PC-9 (cell line): ENCODE data around the gene PPEF1. TPM values are rescaled to one million over a fixed set of nuclear protein-coding genes. Genes with fewer than 3 reads are reported as not detected.

Experiments used
- BruUV-seq: library from RNA; stranded (reverse); fragments of 400-500 nt; replicated peaks from 2 replicates; lab custom pipeline; 2021; lab: Mats Ljungman, UMichigan
- CTCF ChIA-PET: fragments of 300-600 bp; sonication (Branson Sonifier 250); formaldehyde crosslinking; loops from one replicate; lab custom pipeline; 2022; ENCODE audit warnings: antibody characterized with exemption; lab: Charles Lee
- POLR2A ChIA-PET: fragments of 300-600 bp; sonication (Branson Sonifier 250); formaldehyde crosslinking; loops from one replicate; lab custom pipeline; 2022; ENCODE audit warnings: antibody characterized with exemption; ENCODE audit not compliant: unreplicated experiment; lab: Charles Lee
- DNase-seq, 2 experiments: peaks; one replicate each; pipeline versions ENCODE4 v3.0.0 to v3.0.0-alpha.2; 2015 to 2022; ENCODE audit warnings: mixed read lengths in 1 of 2
- H2AFZ ChIP-seq: fragments of 200-600 bp; sonication (generic); 2 replicates; pipeline ENCODE4 v1.8.1; 2017; ENCODE audit warnings: antibody characterized with exemption
- H3F3A ChIP-seq: fragments of 200-600 bp; sonication (generic); 2 replicates; pipeline ENCODE4 v1.8.1; 2017; ENCODE audit warnings: antibody characterized with exemption, mild to moderate bottlenecking, low read depth; ENCODE audit not compliant: insufficient read depth
- H3K27ac ChIP-seq: fragments of 200-600 bp; sonication (generic); 2 replicates; pipeline ENCODE4 v1.6.1; 2016; ENCODE audit warnings: mixed run types
- H3K27me3 ChIP-seq: fragments of 200-600 bp; sonication (generic); 2 replicates; pipeline ENCODE4 v1.6.1; 2016; ENCODE audit warnings: low read depth, mixed run types; ENCODE audit not compliant: insufficient read depth
- H3K36me3 ChIP-seq: fragments of 200-600 bp; sonication (generic); 2 replicates; pipeline ENCODE4 v1.6.1; 2016; ENCODE audit warnings: low read depth, mixed run types
- H3K4me1 ChIP-seq: fragments of 200-600 bp; sonication (generic); replicated peaks from 2 replicates; pipeline ENCODE4 v1.6.1; 2016; ENCODE audit warnings: mixed run types; ENCODE audit not compliant: insufficient read depth
- H3K4me2 ChIP-seq: fragments of 200-600 bp; sonication (generic); 2 replicates; pipeline ENCODE4 v1.6.1; 2017; ENCODE audit warnings: mixed run types
- H3K4me3 ChIP-seq: fragments of 200-600 bp; sonication (generic); 2 replicates; pipeline ENCODE4 v1.6.1; 2016; ENCODE audit warnings: mixed run types
- H3K79me2 ChIP-seq: fragments of 200-600 bp; sonication (generic); 2 replicates; pipeline ENCODE4 v1.6.1; 2017; ENCODE audit warnings: low read depth, mixed run types
- H3K9me2 ChIP-seq: fragments of 200-600 bp; sonication (generic); 2 replicates; pipeline ENCODE4 v1.8.1; 2017; ENCODE audit warnings: mild to moderate bottlenecking; ENCODE audit not compliant: insufficient read depth
- H3K9me3 ChIP-seq: fragments of 200-600 bp; sonication (generic); 2 replicates; pipeline ENCODE4 v1.8.1; 2016; ENCODE audit warnings: low read depth; ENCODE audit not compliant: insufficient read depth
- H4K20me1 ChIP-seq: fragments of 200-600 bp; sonication (generic); 2 replicates; pipeline ENCODE4 v1.8.1; 2017; ENCODE audit not compliant: insufficient read depth
- CTCF ChIP-seq: fragments of 200-600 bp; sonication (generic); conservative IDR thresholded peaks from 2 replicates; pipeline ENCODE4 v1.6.1; 2017; ENCODE audit warnings: mixed run types, antibody characterized with exemption, mild to moderate bottlenecking, moderate library complexity
- EZH2 ChIP-seq: fragments of 200-600 bp; sonication (generic); IDR thresholded peaks from 2 replicates; pipeline ENCODE4 v1.8.0; 2017; ENCODE audit warnings: antibody characterized with exemption, low read depth
- intact Hi-C: fragments of 100-400 bp; cut with micrococcal nuclease; formaldehyde crosslinking; loops from one replicate; pipeline ENCODE4 v1.10.0; 2022; ENCODE audit not compliant: unreplicated experiment
- total RNA-seq: library from RNA; stranded (reverse); gene quantifications from 2 replicates; pipeline ENCODE4 v1.2.3, GENCODE V29; 2021

The PPEF1 gene
- total RNA-seq, 1 experiment from 2014 or later: not detected

- H3K27me3 ChIP-seq: no peaks in the 10 kb centered on the region
- H2AFZ ChIP-seq: no peak overlapping the region
- ChIA-PET POLR2A (interaction anchor here (0.6 kb wide), 1 partner anchor 9 kb away, joined by 3 read pairs; no protein-coding TSS in a partner anchor), CTCF (no interaction called here)
- H3K9me3 ChIP-seq: no peaks in the 10 kb centered on the region
- BruUV-seq: no TSS peak
- no peak overlapping the region for H3K4me2 ChIP-seq
- no peak overlapping the region for H3K27ac ChIP-seq
- no peak overlapping the region for H3K4me3 ChIP-seq
- no peaks in the 10 kb centered on the region for H3F3A ChIP-seq
- intact Hi-C loops: no loop called here
- no peak for TF ChIP-seq CTCF
- TF ChIP-seq EZH2: no peak
- H3K4me1 ChIP-seq: no peaks in the 10 kb centered on the region
- H3K36me3 ChIP-seq: no peaks in the 10 kb centered on the region
- DNase-seq: no peak
- no peaks in the 10 kb centered on the region for H3K9me2 ChIP-seq
- no peaks in the 10 kb centered on the region for H3K79me2 ChIP-seq
- H4K20me1 ChIP-seq: no peaks in the 10 kb centered on the region
These were observed 41.1 kb downstream of the PPEF1 start for GRCh38 chrX:18748499-18748898.

DNA sequence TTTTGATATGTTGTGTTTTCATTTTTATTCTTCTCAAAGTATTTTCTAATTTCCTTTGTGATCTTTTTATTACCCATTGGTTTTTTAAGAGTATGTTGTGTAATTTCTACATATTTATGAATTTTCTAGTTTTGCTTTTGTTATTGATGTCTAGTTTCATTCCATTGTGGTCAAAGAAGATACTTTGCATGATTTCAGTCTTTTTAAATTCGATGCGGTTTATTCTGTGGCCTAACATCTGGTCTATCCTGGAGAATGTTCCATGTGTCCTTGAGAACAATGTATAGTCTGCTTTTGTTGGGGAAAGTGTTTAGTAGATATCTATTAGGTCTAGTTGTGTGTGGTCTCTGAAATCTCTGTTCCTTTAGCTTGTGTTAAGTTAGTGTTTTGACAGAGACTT, 46.2 kb downstream of the PPEF1 start:
- Histone ChIP-seq H3F3A (no peaks in the 10 kb centered on the region), H3K4me3 (no peak overlapping the region), H3K9me2 (no peaks in the 10 kb centered on the region), H3K79me2 (no peaks in the 10 kb centered on the region), H3K36me3 (no peaks in the 10 kb centered on the region), H3K4me2 (no peak overlapping the region), H4K20me1 (no peaks in the 10 kb centered on the region), H3K27me3 (no peaks in the 10 kb centered on the region), H3K27ac (no peak overlapping the region), H3K9me3 (no peaks in the 10 kb centered on the region), H2AFZ (no peak overlapping the region), H3K4me1 (no peaks in the 10 kb centered on the region)
- BruUV-seq: no TSS peak
- ChIA-PET POLR2A (no interaction called here), CTCF (no interaction called here)
- TF ChIP-seq EZH2: no peak
- TF ChIP-seq CTCF: no peak
- intact Hi-C loops: no loop called here
- DNase-seq: no peak

- Histone ChIP-seq H3K4me1 (no peaks in the 10 kb centered on the region), H3K4me2 (no peak overlapping the region), H4K20me1 (no peaks in the 10 kb centered on the region), H3K9me2 (no peaks in the 10 kb centered on the region), H3K27ac (no peak overlapping the region), H2AFZ (no peak overlapping the region), H3F3A (no peaks in the 10 kb centered on the region), H3K9me3 (no peaks in the 10 kb centered on the region), H3K27me3 (no peaks in the 10 kb centered on the region), H3K36me3 (no peaks in the 10 kb centered on the region), H3K79me2 (no peaks in the 10 kb centered on the region), H3K4me3 (no peak overlapping the region)
- BruUV-seq: no TSS peak
- CTCF ChIA-PET: no interaction called here
- TF ChIP-seq CTCF (no peak), EZH2 (no peak)
- intact Hi-C loops: no loop called here
- POLR2A ChIA-PET: no interaction called here
- no peak for DNase-seq
These were observed 48.2 kb downstream of the PPEF1 start for GRCh38 chrX:18755651-18756050.
